ENCODE data around the gene MRM2.

Gene MRM2

DNA sequence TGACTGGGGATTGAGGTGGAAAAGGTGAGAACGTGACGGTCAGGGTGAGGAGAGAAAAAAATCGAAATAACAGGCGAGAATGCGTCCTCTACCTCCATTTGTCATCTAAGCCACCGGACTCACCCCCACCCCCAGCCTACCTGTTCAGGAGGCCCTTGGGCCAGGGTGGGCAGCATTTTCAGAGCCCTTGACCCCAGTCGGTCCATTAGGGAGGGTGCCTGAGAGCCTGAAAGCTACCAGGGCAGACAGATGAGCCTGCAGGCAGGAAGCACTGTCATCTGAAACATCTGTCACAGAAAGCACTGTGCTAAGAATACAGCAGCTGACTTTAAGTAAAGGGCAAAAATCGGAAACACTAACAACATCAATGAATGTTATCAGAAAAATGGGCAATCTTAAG, 56.3 kb downstream of the MRM2 start:
- no peak for DNase-seq (ENCODE audit: low read depth in 3 of 3)
